Ovary (tissue), 3 donors: ENCODE measurements around the gene SERPINA5.

Experiments
- CTCF ChIP-seq, 3 donors: fragments of 450-650 bp in 2 of 3; fragments of 200-600 bp in 1 of 3; IDR thresholded peaks; one replicate each; pipeline versions ENCODE4 v1.5.1 to v1.8.0; 2016 to 2022; ENCODE audit warnings: antibody characterized with exemption in 3 of 3, mild to moderate bottlenecking in 1 of 3
- EP300 ChIP-seq: sonication (generic); formaldehyde crosslinking; IDR thresholded peaks from one replicate; pipeline ENCODE4 v1.6.1; 2017; ENCODE audit warnings: antibody characterized with exemption
- POLR2A ChIP-seq: fragments of 450-650 bp; IDR thresholded peaks from one replicate; pipeline ENCODE4 v1.6.1; 2017; ENCODE audit warnings: antibody characterized with exemption, mild to moderate bottlenecking, moderate library complexity
- donor health status: DM: no; HTN: no; CAD: no.

- no peak for TF ChIP-seq CTCF (IDR thresholded peaks at IDR 0.05)
- no peak for TF ChIP-seq EP300
- TF ChIP-seq POLR2A, result no peak
These were observed 33.5 kb upstream of the SERPINA5 start for GRCh38 chr14:94547726-94548125.
